ENCODE results near the gene BCL3. TPM values are rescaled to one million over a fixed set of nuclear protein-coding genes. Genes with fewer than 3 reads are reported as not detected.

The BCL3 gene
- total RNA-seq, 2 donors from 2014 or later: 15.3 to 25.2 TPM

DNA sequence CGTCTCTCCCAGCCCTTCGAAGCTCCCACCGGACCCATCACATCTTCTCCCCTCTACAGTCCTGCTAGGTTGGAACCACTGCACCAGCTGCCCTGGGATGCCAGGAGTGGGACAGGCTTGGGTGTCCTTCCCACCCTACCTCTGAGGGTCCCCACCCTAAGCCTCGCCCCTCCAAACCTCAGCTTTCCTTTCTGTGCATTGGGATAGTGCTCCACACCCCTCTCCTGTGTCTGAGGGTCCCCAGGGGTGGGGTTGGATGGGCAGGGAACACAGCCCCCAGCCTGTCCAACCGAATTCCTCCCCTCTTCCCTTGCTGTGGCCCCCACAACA lies 1.9 kb upstream of the BCL3 start:
- H3K4me3 ChIP-seq: no peak overlapping the region
- H3K36me3 ChIP-seq: peaks cover 5% of the 10 kb centered on the region
- H3K9me3 ChIP-seq: no peaks in the 10 kb centered on the region
- TF ChIP-seq, protein P1, sequence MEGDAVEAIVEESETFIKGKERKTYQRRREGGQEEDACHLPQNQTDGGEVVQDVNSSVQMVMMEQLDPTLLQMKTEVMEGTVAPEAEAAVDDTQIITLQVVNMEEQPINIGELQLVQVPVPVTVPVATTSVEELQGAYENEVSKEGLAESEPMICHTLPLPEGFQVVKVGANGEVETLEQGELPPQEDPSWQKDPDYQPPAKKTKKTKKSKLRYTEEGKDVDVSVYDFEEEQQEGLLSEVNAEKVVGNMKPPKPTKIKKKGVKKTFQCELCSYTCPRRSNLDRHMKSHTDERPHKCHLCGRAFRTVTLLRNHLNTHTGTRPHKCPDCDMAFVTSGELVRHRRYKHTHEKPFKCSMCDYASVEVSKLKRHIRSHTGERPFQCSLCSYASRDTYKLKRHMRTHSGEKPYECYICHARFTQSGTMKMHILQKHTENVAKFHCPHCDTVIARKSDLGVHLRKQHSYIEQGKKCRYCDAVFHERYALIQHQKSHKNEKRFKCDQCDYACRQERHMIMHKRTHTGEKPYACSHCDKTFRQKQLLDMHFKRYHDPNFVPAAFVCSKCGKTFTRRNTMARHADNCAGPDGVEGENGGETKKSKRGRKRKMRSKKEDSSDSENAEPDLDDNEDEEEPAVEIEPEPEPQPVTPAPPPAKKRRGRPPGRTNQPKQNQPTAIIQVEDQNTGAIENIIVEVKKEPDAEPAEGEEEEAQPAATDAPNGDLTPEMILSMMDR (IDR thresholded peaks at IDR 0.05): no peak
- peaks cover 3 to 87% of the 10 kb centered on the region in 2 donors for H3K4me1 ChIP-seq
- H3K27me3 ChIP-seq: no peaks in the 10 kb centered on the region
- DNase-seq (ENCODE audit: low spot score): no peak
- peak overlapping the region; percentile 94 for H3K27ac ChIP-seq

DNA sequence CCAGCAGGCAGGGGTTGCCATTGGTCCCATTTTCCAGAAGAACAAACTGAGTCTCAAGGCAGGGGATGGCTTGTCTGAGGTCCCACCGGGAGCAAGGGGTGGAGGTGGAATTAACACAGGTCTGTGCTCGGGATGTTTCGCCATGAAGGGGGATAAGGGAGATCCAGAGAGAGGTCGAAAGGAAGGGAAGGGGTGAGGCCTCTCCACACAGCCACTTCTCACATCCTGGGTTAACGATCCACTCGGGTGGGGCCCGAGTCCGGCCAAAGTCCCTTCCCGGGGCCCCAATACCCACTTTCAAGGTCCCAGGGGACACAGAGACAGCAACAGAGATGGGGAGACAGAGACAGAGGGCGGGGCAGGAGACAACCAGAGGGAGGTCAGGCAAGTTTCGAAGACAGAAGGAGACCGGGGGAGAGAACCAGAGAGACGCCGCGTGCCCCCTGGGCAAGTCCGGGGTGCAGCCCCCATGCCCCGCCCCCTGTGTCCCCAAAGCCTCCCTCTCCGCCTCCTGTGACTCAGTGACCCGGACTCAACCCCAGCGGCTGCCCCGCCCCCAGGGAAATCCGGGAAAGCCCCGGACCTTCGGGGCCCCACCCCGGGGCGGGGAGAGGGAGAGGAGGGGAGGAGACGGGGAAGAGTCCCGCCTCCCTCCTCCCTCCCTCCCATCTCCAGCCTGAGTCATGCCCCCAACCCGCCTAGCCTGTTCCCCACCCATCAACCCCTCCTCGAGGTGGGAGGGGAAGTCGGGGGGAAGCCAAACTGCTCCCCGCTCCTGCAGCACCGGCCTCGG lies 1.4 kb upstream of the BCL3 start:
- Histone ChIP-seq H3K27me3 (no peaks in the 10 kb centered on the region), H3K36me3 (peaks cover 11% of the 10 kb centered on the region), H3K4me3 (peak overlapping the region; percentile 61 to 62), H3K9me3 (no peaks in the 10 kb centered on the region), H3K4me1 (peaks cover 2 to 87% of the 10 kb centered on the region in 2 donors), H3K27ac (peak overlapping the region; percentile 94)
- TF ChIP-seq, protein P1 (IDR thresholded peaks at IDR 0.05): no peak
- DNase-seq (ENCODE audit: low spot score): peak; percentile 97

DNA sequence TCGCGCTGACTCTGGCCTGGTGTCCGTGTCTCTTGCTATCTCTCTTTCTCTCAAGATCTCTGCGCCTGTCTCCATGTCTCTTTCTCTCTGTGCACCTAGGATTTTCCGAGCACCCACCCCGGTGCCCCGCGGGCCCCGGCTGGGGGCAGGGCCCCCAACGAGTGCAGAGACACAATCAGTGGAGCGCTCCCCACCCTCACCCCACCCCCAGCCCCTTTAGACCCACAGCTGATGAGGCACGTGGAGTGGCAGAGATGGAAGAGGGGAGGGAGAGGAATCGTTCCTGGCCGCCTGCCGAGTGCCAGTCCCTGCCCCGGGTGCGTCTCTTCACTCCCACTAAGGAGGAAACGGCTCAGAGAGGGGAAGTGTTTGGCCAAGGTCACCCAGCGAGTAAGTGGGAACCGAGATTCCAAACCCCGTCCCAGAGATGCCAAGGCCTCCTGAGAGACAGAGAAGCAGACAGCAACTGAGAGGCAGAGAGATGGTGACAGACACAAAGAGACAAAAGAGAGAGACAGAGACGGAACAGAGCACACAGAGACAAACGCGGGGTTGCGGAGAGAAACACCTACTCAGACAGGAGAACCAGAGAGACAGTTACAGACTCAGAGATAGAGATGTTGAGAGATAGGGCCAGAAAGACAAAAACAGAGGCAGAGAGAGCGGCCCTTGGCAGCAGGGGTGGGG lies 626 bp upstream of the BCL3 start:
- peak overlapping the region; percentile 94 for H3K27ac ChIP-seq
- DNase-seq (ENCODE audit: low spot score): peak; percentile 80
- TF ChIP-seq, protein P1 (IDR thresholded peaks at IDR 0.05): no peak

DNA sequence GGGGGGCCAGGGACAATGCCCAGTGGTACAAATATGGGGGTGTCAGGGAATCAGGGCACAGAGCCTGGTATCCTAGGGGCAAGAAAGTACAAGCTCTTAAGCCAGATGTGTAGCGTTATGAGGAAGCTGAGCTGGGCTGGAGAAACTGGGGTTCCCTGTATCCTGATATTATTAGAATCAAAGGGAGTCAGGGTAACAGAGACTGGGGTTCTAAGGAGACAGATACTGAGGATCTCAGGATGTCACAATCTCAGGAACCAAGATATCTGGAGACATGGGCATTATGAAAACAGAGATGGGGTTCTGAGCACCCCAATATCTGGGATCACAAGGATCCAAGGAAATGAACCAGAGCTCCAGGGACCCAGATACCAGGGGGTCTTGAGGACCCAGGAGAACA lies 784 bp downstream of the BCL3 start:
- TF ChIP-seq, protein P1 (IDR thresholded peaks at IDR 0.05): no peak
- H3K27me3 ChIP-seq: no peaks in the 10 kb centered on the region
- H3K4me1 ChIP-seq: peaks cover 0 to 87% of the 10 kb centered on the region in 2 donors
- peak overlapping the region; percentile 61 to 62 for H3K4me3 ChIP-seq
- H3K36me3 ChIP-seq: peaks cover 20% of the 10 kb centered on the region
- DNase-seq (ENCODE audit: low spot score): no peak
- no peaks in the 10 kb centered on the region for H3K9me3 ChIP-seq
- H3K27ac ChIP-seq: peak overlapping the region; percentile 94

More for the DNA sequence above, 626 bp upstream of the BCL3 start:
- Histone ChIP-seq H3K36me3 (peaks cover 18% of the 10 kb centered on the region), H3K9me3 (no peaks in the 10 kb centered on the region), H3K4me1 (peaks cover 0 to 87% of the 10 kb centered on the region in 2 donors), H3K27me3 (no peaks in the 10 kb centered on the region), H3K4me3 (peak overlapping the region; percentile 61 to 62)

DNA sequence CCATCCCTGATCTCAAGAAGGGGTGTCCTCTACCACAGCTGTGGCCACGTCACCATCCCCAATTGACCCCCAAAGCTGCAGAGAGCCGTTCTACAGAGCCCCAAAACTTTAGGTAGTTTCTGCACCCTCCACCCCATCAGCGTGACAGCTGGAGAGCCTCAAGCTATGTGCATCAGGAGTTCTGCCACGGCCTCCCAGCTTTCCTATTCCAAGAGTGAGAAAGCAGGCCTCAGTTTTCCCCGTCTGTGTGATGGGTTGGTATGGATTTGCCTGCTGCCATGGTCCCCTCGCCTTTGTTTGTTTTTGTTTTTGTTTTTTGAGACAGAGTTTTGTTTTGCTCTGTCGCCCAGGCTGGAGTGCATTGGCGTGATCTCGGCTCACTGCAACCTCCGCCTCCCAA lies 1.5 kb downstream of the BCL3 start:
- peak overlapping the region; percentile 61 to 62 for H3K4me3 ChIP-seq
- peaks cover 20% of the 10 kb centered on the region for H3K36me3 ChIP-seq
- no peak for DNase-seq (ENCODE audit: low spot score)
- peaks cover 0 to 87% of the 10 kb centered on the region in 2 donors for H3K4me1 ChIP-seq
- peak overlapping the region; percentile 94 for H3K27ac ChIP-seq
- no peaks in the 10 kb centered on the region for H3K9me3 ChIP-seq
- TF ChIP-seq, protein P1 (IDR thresholded peaks at IDR 0.05): no peak
- no peaks in the 10 kb centered on the region for H3K27me3 ChIP-seq

Measured in right atrium auricular region (tissue), 2 donors.